ENCODE results near the gene MAGEA8. TPM values are rescaled to one million over a fixed set of nuclear protein-coding genes. Genes with fewer than 3 reads are reported as not detected.
A peak's percentile ranks its signal among the peaks of the same experiment; 100 is the strongest.

The MAGEA8 gene
- total RNA-seq, 1 experiment from 2014 or later = not detected

GRCh38 chrX:149871940-149872339 is 9.0 kb upstream of the MAGEA8 start:
- H3K79me1 ChIP-seq (ENCODE audit: insufficient read depth, low read depth, low read length, poor library complexity, severe bottlenecking) = no peaks in the 10 kb centered on the region
- H3K4ac ChIP-seq (ENCODE audit: low read depth, low read length) = no peak overlapping the region
- no peak overlapping the region for H3K23ac ChIP-seq (ENCODE audit: insufficient read length, low read depth, low read length)
- no peak overlapping the region for H3K14ac ChIP-seq (ENCODE audit: insufficient read depth, low read length)
- H2AFZ ChIP-seq (ENCODE audit: low read length) = no peak overlapping the region
- H3K9me3 Mint-ChIP-seq = peaks cover 75 to 87% of the 10 kb centered on the region in 2 experiments
- H3K79me2 ChIP-seq (ENCODE audit: insufficient read depth, low read length) = no peaks in the 10 kb centered on the region
- peak; percentile 62 for DNase-seq
- no peaks in the 10 kb centered on the region for H4K20me1 ChIP-seq (ENCODE audit: control insufficient read depth, insufficient read depth, insufficient read length)
- no peaks in the 10 kb centered on the region for H3K23me2 ChIP-seq (ENCODE audit: insufficient read length, low read depth, low read length, poor library complexity, severe bottlenecking)
- H2BK5ac ChIP-seq (ENCODE audit: insufficient read length, low read length) = no peak overlapping the region
- no peak overlapping the region for H3K9ac ChIP-seq (ENCODE audit: extremely low read depth, insufficient read length, low read length)
- peaks cover 4 to 7% of the 10 kb centered on the region in 2 experiments for H3K4me1 Mint-ChIP-seq
- no peak overlapping the region for H4K5ac ChIP-seq (ENCODE audit: insufficient read length, low read depth, low read length)
- no peak overlapping the region for H3K18ac ChIP-seq (ENCODE audit: insufficient read length, low read depth, low read length)
- H4K8ac ChIP-seq (replicated peaks; ENCODE audit: insufficient read length, low read depth, low read length) = no peak overlapping the region
- H2BK12ac ChIP-seq (ENCODE audit: insufficient read length, low read depth, low read length) = no peak overlapping the region
- H3K4me2 ChIP-seq (ENCODE audit: insufficient read depth, insufficient read length, low read length) = no peak overlapping the region
- TF ChIP-seq, protein P1, sequence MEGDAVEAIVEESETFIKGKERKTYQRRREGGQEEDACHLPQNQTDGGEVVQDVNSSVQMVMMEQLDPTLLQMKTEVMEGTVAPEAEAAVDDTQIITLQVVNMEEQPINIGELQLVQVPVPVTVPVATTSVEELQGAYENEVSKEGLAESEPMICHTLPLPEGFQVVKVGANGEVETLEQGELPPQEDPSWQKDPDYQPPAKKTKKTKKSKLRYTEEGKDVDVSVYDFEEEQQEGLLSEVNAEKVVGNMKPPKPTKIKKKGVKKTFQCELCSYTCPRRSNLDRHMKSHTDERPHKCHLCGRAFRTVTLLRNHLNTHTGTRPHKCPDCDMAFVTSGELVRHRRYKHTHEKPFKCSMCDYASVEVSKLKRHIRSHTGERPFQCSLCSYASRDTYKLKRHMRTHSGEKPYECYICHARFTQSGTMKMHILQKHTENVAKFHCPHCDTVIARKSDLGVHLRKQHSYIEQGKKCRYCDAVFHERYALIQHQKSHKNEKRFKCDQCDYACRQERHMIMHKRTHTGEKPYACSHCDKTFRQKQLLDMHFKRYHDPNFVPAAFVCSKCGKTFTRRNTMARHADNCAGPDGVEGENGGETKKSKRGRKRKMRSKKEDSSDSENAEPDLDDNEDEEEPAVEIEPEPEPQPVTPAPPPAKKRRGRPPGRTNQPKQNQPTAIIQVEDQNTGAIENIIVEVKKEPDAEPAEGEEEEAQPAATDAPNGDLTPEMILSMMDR (conservative IDR thresholded peaks at IDR 0.05) = peak; percentile 64
- H3K27ac Mint-ChIP-seq = no peak overlapping the region
- no CpG with 5 or more reads among the region's 3 CpGs for WGBS (ENCODE audit: extremely low coverage, insufficient read length, low lambda C conversion rate)
- no peaks in the 10 kb centered on the region; the same call in 1 of the 2 replicates for H3K4me1 ChIP-seq (ENCODE audit: insufficient read depth, low read length)
- peaks cover 0 to 6% (median under 1%) of the 10 kb centered on the region in 3 experiments; a peak in 2 of 7 replicates for H3K36me3 Mint-ChIP-seq (ENCODE audit: insufficient read depth in 1 of 3, low read depth in 3 of 3)
- no peak overlapping the region for H3T11ph ChIP-seq (ENCODE audit: low read length)
- no peak overlapping the region for H4K91ac ChIP-seq (ENCODE audit: insufficient read length, low read depth, low read length)
- no peak overlapping the region for H2BK120ac ChIP-seq (ENCODE audit: low read depth, low read length, poor library complexity, severe bottlenecking)
- H3K27ac ChIP-seq (ENCODE audit: insufficient read length, low read depth, low read length) = no peak overlapping the region
- H2BK15ac ChIP-seq (ENCODE audit: low read depth, low read length) = no peak overlapping the region
- no peaks in the 10 kb centered on the region for H3K27me3 Mint-ChIP-seq (ENCODE audit: low read depth)
- peaks cover 35% of the 10 kb centered on the region for H3K9me3 ChIP-seq (ENCODE audit: control insufficient read depth, low read depth, low read length)
- H3K27me3 ChIP-seq (ENCODE audit: insufficient read depth, low read length) = no peaks in the 10 kb centered on the region
- H2AK5ac ChIP-seq (ENCODE audit: insufficient read length, low read length) = no peak overlapping the region
- H2BK20ac ChIP-seq (ENCODE audit: low read depth, low read length, poor library complexity, severe bottlenecking) = no peak overlapping the region
- no peak overlapping the region for H3K4me3 Mint-ChIP-seq
- no peak overlapping the region for H3K56ac ChIP-seq (ENCODE audit: insufficient read length, low read depth, low read length)
